Gastroesophageal sphincter (tissue), 4 donors: Measurements from ENCODE around the gene PGAP3. TPM values are rescaled to one million over a fixed set of nuclear protein-coding genes. Genes with fewer than 3 reads are reported as not detected.

ENCODE experiments used
- ATAC-seq: fragments of 150-250 bp; one replicate; pipeline ENCODE4 v1.9.1; 2016; ENCODE audit warnings: mild to moderate bottlenecking, moderate library complexity
- H3K27ac ChIP-seq, 4 donors: fragments of 200-600 bp; sonication (generic) in 3 of 4; 1 replicate in 3 of 4; 2 replicates in 1 of 4; pipeline ENCODE4 v1.5.1; 2016 to 2019
- H3K27me3 ChIP-seq: fragments of 200-600 bp; sonication (generic); one replicate; pipeline ENCODE4 v1.5.1; 2019
- H3K36me3 ChIP-seq, 2 donors: fragments of 200-600 bp; sonication (generic); one replicate each; pipeline ENCODE4 v1.5.1; 2019; ENCODE audit warnings: control low read depth in 1 of 2
- H3K4me1 ChIP-seq, 3 donors: fragments of 200-600 bp; sonication (generic); 1 replicate in 2 of 3; 2 replicates in 1 of 3; pipeline ENCODE4 v1.5.1; 2016 to 2019; ENCODE audit warnings: control low read depth in 2 of 3
- H3K4me3 ChIP-seq, 2 donors: fragments of 200-600 bp; sonication (generic); one replicate each; pipeline ENCODE4 v1.5.1; 2019; ENCODE audit warnings: mild to moderate bottlenecking in 1 of 2, moderate library complexity in 1 of 2
- H3K9me3 ChIP-seq, 3 donors: fragments of 200-600 bp; sonication (generic); one replicate each; pipeline ENCODE4 v1.5.1; 2017 to 2019; ENCODE audit warnings: control low read depth in 2 of 3
- CTCF ChIP-seq, 4 experiments: fragments of 200-600 bp in 2 of 4; fragments of 450-650 bp in 2 of 4; sonication (generic) in 1 of 4; IDR thresholded peaks; one replicate each; pipeline ENCODE4 v1.5.1; 2017 to 2019; ENCODE audit warnings: antibody characterized with exemption in 4 of 4, mild to moderate bottlenecking in 2 of 4, moderate library complexity in 2 of 4
- EP300 ChIP-seq: sonication (generic); formaldehyde crosslinking; IDR thresholded peaks from one replicate; pipeline ENCODE4 v1.6.1; 2017; ENCODE audit warnings: antibody characterized with exemption, mild to moderate bottlenecking
- POLR2A ChIP-seq, 2 donors: fragments of 450-650 bp; IDR thresholded peaks; one replicate each; pipeline ENCODE4 v1.6.1; 2017; ENCODE audit warnings: antibody characterized with exemption in 2 of 2, mild to moderate bottlenecking in 2 of 2, moderate library complexity in 1 of 2
- POLR2AphosphoS5 ChIP-seq: sonication (generic); formaldehyde crosslinking; IDR thresholded peaks from one replicate; pipeline ENCODE4 v1.6.1; 2017; ENCODE audit warnings: antibody characterized with exemption
- WGBS, 2 donors: methylation state at CpG; one replicate each; pipeline ENCODE4 v1.1.5; 2018; ENCODE audit warnings: low coverage in 1 of 2; 5-methylcytosine and 5-hydroxymethylcytosine counted together
- total RNA-seq, 4 donors: library from RNA; depleted of rRNA; stranded (reverse); fragments of >200 nt; gene quantifications; one replicate each; pipeline ENCODE4 v1.1.0, GENCODE V29; 2016

The PGAP3 gene
- total RNA-seq, 4 donors from 2014 or later, result 9.9 to 13.6 (median 11.1) TPM

DNA sequence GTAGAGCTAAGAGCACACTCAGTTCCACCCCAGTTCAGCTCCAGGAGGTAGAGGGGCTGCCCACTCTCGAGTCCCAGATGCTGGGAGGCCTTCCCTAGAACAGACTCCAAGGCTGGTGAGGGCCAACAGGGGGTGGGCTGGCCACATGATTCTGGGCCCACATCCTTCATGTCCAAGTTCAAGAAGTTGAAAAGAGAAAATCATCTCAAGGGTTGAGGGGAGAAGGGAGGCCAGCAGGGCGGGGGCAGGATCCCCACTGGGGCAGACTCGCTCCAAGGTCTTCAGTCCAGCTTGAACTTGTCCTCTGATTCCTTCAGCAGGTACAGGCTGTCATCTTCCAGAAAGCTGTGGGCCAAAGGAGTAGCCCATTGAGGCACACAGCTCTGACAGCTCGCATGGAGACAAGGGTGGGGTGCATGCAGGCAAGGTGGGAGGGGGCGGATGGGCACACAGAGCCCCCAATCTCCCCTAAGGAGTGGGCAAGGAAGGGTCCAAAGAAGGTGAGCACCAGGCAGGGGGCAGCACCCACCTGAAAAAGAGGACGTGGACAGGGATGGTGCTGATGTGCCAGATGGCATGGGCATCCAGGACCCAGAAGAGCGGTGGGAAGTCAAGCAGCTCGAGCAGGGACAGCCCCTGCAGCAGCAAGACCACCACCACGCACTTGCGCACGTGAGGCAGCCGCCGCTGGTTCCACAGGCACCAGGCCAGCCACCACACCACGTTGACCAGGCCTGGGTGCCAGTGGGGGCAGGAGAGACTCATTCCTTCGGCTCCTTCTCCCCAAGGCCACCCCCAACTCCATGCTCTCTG lies 15.1 kb downstream of the PGAP3 start:
- peaks cover 0 to 53% (median 19%) of the 10 kb centered on the region in 3 donors for H3K4me1 ChIP-seq
- H3K27ac ChIP-seq, result no peak overlapping the region
- H3K4me3 ChIP-seq, result no peak overlapping the region
- no peaks in the 10 kb centered on the region for H3K9me3 ChIP-seq
- no peak for ATAC-seq
- H3K27me3 ChIP-seq, result peaks cover 43% of the 10 kb centered on the region
- WGBS, 2 donors, result 70 to 83% methylated on average over 2 to 7 of the region's 15 CpGs
- TF ChIP-seq POLR2A (IDR thresholded peaks at IDR 0.05) (no peak), POLR2AphosphoS5 (no peak)
- no peaks in the 10 kb centered on the region for H3K36me3 ChIP-seq

GRCh38 chr17:39671651-39672521 lies 16.0 kb downstream of the PGAP3 start:
- Histone ChIP-seq H3K4me3 (no peak overlapping the region), H3K27ac (no peak overlapping the region), H3K9me3 (no peaks in the 10 kb centered on the region), H3K4me1 (peaks cover 0 to 53% (median 24%) of the 10 kb centered on the region in 3 donors), H3K27me3 (peaks cover 51% of the 10 kb centered on the region), H3K36me3 (no peaks in the 10 kb centered on the region)
- no peak for TF ChIP-seq POLR2AphosphoS5
- TF ChIP-seq POLR2A (IDR thresholded peaks at IDR 0.05), result no peak
- peak in 3 of 4 experiments; percentile 9 to 55 (median 26) for TF ChIP-seq CTCF (IDR thresholded peaks at IDR 0.05)
- no peak for TF ChIP-seq EP300
- no peak for ATAC-seq
- WGBS, 2 donors, result 20 to 65% methylated on average over 2 to 15 of the region's 19 CpGs

DNA sequence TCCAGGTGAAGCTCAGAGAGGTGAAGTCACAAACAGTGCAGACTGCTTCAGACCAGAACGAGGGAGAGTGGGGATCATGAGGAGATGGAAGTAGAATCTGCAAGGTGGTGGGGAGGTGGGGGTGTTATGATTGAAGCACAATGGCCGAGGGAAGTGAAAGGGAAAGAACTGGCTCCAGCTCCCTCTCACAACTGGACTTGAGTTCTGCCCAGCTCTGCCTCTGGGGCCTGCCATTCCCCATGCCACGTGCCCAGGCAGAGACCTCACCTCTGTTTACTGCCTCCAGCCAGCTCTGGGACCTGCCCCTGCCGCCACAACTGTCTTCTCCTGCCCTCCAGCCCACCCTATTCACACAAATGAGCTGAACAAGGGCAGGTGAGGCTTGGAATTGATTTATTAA lies 17.1 kb downstream of the PGAP3 start:
- Histone ChIP-seq H3K27ac (no peak overlapping the region), H3K27me3 (peaks cover 63% of the 10 kb centered on the region), H3K4me3 (no peak overlapping the region), H3K36me3 (no peaks in the 10 kb centered on the region), H3K9me3 (no peaks in the 10 kb centered on the region), H3K4me1 (peaks cover 0 to 53% (median 28%) of the 10 kb centered on the region in 3 donors)
- 46 to 54% methylated on average over 4 of the region's 4 CpGs for WGBS, 2 donors
- TF ChIP-seq POLR2A (IDR thresholded peaks at IDR 0.05) (no peak), POLR2AphosphoS5 (no peak), EP300 (no peak), CTCF (IDR thresholded peaks at IDR 0.05) (no peak)
- no peak for ATAC-seq

GRCh38 chr17:39669897-39670735 lies 17.7 kb downstream of the PGAP3 start:
- 83 to 89% methylated on average over 5 to 11 of the region's 23 CpGs for WGBS, 2 donors
- H3K4me3 ChIP-seq, result peak overlapping the region in 1 of 2 donors; percentile 55
- H3K36me3 ChIP-seq, result no peaks in the 10 kb centered on the region
- H3K9me3 ChIP-seq, result no peaks in the 10 kb centered on the region
- peaks cover 0 to 53% (median 27%) of the 10 kb centered on the region in 3 donors for H3K4me1 ChIP-seq
- no peak for ATAC-seq
- no peak for TF ChIP-seq POLR2A (IDR thresholded peaks at IDR 0.05)
- TF ChIP-seq CTCF (IDR thresholded peaks at IDR 0.05), result no peak
- no peak for TF ChIP-seq EP300
- TF ChIP-seq POLR2AphosphoS5, result no peak
- H3K27me3 ChIP-seq, result peaks cover 69% of the 10 kb centered on the region
- H3K27ac ChIP-seq, result no peak overlapping the region
